ENCODE data around the gene FBXO24.

The FBXO24 gene

GRCh38 chr7:100588438-100588837 lies 2.3 kb downstream of the FBXO24 start:
- Histone ChIP-seq H3K9me3 (ENCODE audit: control insufficient read depth, insufficient read depth, low read depth, low read length) (no peaks in the 10 kb centered on the region), H3K27ac (ENCODE audit: extremely low read depth, low read depth, low read length) (no peak overlapping the region), H3K4me3 (ENCODE audit: low read depth, low read length) (no peak overlapping the region), H3K4me1 (ENCODE audit: control insufficient read depth, insufficient read depth, low read length) (peaks cover 12% of the 10 kb centered on the region), H3K36me3 (ENCODE audit: control insufficient read depth in 2 of 2, insufficient read depth in 1 of 2, low read length in 2 of 2) (no peaks in the 10 kb centered on the region)
- TF ChIP-seq ZNF518A (tag by site-specific recombination; conservative IDR thresholded peaks at IDR 0.05; ENCODE audit: low read depth) (no peak), ZNF707 (tag by site-specific recombination; IDR thresholded peaks at IDR 0.05) (no peak), ZNF639 (tag by site-specific recombination; IDR thresholded peaks at IDR 0.05) (no peak), ZNF391 (tag by site-specific recombination; IDR thresholded peaks at IDR 0.05; ENCODE audit: borderline replicate concordance, low read depth) (no peak), ZNF768 (tag by site-specific recombination; IDR thresholded peaks at IDR 0.05) (no peak), CTCF (tag by site-specific recombination; IDR thresholded peaks at IDR 0.05) (peak; percentile 27; the same call in 1 of the 2 replicates), PRDM1 (tag by site-specific recombination; IDR thresholded peaks at IDR 0.05) (peak; percentile 28; the same call in 1 of the 2 replicates)
- CTCF ChIA-PET, result interaction anchor here (0.5 to 1.7 kb wide), 11 partner anchors 11 to 166 kb away, joined by 3 to 9 read pairs (median 4); no protein-coding TSS in a partner anchor
- POLR2A ChIA-PET, result interaction anchor here (0.6 to 1.5 kb wide), 5 partner anchors 15 to 286 kb away, joined by 3 to 5 read pairs (median 3); partner anchors contain the start of genes MOSPD3, SRRT and ZCWPW1

DNA sequence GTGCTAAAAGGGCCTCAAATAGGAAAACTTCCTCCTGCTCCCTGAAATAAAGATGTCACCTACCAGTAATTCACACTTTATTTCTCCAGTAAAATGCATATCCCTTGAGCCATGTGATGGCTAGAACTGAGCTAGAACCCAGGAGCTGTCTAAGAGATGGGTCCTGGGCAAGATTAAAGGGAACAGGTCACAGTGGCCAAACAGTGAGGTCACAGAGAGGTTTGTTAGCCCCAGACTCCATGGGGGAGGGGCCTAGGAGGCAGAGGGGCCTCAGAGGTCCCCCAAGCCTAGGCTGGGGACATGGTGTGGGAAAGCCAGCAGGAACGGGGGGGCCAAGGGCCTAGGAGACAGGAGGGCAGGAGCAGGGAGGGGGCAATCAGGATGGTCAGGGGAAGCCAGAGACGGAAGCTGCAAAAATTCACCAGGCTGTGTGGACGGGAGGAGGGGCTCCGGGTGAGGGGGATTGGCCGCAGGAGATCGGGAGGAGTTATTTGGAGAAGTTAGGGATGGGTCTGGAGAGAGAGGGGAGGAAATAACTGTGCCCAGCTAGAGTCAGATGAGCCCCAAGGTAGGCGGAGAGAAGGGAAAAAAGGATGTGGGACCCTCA lies 3.3 kb downstream of the FBXO24 start:
- TF ChIP-seq, protein P1, sequence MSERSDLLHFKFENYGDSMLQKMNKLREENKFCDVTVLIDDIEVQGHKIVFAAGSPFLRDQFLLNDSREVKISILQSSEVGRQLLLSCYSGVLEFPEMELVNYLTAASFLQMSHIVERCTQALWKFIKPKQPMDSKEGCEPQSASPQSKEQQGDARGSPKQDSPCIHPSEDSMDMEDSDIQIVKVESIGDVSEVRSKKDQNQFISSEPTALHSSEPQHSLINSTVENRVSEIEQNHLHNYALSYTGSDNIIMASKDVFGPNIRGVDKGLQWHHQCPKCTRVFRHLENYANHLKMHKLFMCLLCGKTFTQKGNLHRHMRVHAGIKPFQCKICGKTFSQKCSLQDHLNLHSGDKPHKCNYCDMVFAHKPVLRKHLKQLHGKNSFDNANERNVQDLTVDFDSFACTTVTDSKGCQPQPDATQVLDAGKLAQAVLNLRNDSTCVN (tag by site-specific recombination; optimal IDR thresholded peaks at IDR 0.05), result no peak
- 0 out of 2 replicates have a peak, but pooled peaks have one; percentile 31 for TF ChIP-seq GLIS2 (tag by site-specific recombination; IDR thresholded peaks at IDR 0.05)
- Histone ChIP-seq H3K36me3 (ENCODE audit: control insufficient read depth in 2 of 2, insufficient read depth in 1 of 2, low read length in 2 of 2) (no peaks in the 10 kb centered on the region), H3K4me1 (ENCODE audit: control insufficient read depth, insufficient read depth, low read length) (peaks cover 8% of the 10 kb centered on the region), H3K27ac (ENCODE audit: extremely low read depth, low read depth, low read length) (no peak overlapping the region), H3K4me3 (ENCODE audit: low read depth, low read length) (no peak overlapping the region), H3K9me3 (ENCODE audit: control insufficient read depth, insufficient read depth, low read depth, low read length) (no peaks in the 10 kb centered on the region)
- ChIA-PET CTCF (interaction anchor here (0.9 to 1.7 kb wide), 5 partner anchors 10 to 120 kb away, joined by 4 to 9 read pairs (median 5); no protein-coding TSS in a partner anchor), POLR2A (interaction anchor here (0.8 to 1.5 kb wide), 3 partner anchors 14 to 161 kb away, joined by 3 to 5 read pairs (median 4); partner anchors contain the start of genes MOSPD3 and ZCWPW1)
